HG02970 (cell line): ENCODE data around the gene OTULIN.

Experiments
- ATAC-seq: cut with Tn5 transposase; IDR thresholded peaks from one replicate; pipeline ENCODE4 v1.9.1; 2021; ENCODE audit warnings: mild to moderate bottlenecking, moderate library complexity, moderate number of reproducible peaks; ENCODE audit not compliant: unreplicated experiment, low FRiP score

The OTULIN gene

DNA sequence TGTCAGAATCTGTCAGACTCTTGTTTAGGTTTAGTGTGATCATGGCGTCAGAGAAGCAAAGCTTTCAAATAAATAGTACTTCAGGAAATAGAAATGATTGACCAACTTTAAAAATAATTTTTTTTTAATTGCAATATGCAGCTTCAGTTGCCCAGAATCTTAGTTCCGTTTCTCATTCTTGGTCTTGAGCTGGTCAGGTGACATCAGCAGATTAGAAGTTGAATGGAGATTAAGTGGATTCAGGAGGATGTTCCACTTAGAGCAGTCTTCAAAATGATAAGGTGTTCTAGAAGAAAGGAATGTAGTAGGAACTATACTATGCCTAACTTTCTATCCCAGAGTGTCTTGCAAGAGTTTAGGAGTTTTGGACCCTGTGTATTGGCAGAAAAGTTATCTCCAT is 30.6 kb downstream of the OTULIN start:
- ATAC-seq, result no peak

DNA sequence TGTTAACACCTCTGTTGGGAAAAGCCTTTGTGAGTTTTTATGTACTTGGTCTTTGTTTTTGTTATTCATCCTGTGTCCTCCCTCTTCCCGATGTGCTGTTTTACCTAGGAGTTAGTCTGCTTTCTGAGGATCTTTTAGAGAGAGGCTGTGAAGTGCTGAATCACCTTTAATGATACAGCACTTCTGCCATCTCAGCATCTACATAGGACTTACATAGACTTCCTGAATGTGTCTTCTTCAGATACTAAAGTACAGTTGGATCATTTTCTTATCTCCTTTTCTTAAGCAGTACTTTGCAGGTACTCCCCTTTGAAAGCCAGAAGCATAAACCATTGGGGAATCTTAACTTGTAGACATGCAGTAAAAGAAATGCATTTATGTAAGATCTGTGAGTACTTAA is 31.5 kb downstream of the OTULIN start:
- no peak for ATAC-seq

DNA sequence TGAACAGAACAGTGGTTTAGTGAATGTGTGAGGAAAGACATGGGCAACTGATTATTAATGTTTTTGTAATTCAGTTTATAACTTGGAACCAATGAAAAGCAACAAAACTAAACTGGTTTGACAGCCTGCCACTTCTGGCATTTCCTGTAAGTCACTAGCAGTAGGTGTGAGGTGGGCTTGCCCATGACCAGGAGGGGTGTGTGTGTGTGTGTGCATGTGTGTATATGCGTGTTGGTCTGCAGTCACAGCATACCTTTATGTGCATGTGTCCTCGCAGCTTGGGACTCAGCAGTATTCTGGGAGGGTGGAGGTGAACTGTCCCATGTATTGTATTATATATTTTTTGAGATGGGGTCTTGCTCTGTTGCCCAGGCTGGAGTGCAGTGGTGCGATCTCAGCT is 32.3 kb downstream of the OTULIN start:
- no peak for ATAC-seq

DNA sequence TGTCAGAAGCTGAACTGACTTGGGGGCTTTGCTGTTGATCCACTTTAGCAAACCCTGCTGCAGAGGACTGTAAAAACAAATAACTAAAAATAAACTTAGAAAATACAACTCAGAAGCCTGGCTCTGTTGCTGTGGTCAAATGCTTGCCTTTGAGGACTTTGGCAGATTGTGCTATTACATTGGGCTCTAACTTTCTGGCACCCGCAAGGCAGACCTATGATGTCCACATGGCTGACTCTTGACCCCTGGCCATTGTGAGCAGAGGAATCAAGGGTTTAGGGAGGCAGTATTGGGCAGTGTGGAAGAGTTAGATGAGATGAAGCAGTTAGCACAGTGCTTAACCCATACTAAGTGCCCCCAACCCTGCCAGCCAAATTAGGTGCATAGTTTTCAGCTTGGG is 34.0 kb downstream of the OTULIN start:
- ATAC-seq, result no peak

DNA sequence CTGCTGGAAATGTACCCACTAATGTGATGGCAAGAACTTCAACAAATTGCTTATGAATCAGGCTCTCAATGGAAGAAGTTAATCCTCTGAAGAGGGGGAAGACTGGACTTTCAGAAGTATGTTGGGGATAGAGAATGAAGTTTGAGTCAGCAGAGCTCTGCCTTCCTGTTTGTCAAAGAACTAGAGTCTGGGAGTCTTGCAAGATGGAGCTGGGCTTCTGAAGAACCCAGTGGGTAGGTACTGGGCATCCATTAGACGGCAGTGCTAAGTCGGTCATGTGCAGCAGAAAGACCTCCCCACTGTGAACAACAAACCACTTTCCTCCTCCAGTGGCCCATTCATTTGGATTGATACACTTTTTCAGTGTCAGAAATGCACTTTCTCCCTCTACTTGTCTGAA is 34.6 kb downstream of the OTULIN start:
- ATAC-seq, result no peak

DNA sequence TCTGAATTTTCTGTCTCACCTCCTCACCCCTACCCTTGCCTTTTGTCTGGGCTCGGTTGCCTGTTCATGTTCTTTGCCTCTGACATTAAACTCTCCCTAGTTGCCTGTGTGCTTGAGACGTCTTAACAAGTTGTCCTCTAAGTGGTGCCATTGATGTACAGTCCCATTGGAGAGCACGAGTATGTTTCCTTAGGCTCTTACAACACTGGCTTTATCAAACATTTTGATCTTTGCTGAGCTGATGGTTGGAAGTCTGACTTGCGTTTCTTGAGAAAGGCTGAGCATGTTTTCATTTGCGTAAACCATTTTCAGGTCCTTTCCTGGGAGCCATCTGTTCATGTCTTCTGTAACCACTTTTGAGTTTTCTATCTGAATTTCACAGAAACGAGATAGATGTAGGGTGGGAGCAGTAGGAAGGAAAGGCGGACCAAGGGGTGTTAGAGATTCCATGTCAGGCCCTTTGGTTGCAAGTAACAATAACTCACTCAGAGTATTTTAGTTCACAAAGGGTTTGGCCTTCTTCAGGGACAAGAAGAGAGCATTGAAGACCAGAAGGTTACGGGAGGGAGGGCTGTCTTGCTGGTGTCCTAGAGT is 35.4 kb downstream of the OTULIN start:
- no peak for ATAC-seq

DNA sequence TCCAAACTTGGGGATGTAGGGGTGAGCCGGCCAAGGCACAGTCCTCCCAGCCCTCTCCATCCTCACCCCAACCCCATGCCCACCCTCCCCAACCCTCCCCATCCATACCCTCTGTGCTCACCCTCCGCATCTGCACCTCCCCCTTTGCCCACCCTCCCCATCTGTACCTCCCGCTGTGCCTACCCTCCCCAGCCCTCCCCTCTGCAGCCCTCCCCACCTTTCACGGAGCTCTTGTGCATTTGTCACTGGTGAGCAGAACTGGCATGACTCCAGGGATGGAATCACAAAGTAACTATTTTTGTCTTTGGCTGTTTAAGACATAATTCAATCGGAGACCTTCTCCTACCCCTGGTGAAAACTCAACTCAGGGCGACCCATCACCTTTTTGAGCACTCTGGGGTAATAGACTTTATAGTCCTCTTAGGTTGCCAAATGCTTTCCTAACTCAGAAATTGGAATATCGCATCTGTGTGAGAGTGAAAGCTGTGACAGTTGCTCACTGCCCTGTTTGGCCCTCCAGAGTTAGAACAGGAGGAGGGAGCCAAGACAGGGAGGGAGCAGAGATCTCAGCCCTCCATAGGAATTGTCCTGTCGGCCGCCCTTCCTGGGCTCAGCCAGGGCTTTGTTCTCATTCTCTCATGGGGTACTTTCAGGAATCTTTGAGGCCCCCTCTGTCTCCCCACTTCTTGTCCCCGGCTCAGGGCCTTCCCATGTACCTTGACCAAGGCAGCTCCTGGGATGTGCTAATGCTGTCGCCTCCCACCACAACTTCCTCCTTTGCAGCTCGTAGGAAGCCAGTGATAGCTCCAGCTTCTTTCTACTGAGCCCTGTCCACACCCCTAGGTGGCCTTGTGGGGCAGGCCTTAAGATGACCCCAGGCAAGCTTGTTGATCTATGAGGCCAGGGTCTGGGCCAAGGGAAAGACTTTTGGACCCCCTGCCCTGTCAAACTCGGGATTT is 36.2 kb downstream of the OTULIN start:
- ATAC-seq, result no peak

DNA sequence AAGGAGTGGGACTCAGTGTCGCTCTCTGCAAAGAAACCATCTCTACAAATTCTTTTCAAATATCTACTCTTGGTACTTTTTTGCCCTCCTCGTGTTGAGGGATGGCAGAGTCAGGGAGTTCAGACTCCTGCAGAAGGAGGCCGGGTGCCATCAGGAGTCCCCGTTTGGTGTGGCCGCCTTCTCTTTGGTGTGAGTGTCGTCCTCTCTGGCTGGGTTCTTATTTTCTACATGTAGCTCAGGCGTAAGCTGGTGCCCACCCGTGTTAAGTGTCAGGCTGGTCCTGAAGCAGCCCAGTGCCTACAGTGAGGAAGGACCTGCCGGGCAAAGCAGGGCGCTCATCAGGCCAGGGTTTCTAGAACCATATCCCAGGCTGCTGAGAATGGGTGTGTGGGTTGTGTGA is 37.0 kb downstream of the OTULIN start:
- no peak for ATAC-seq

DNA sequence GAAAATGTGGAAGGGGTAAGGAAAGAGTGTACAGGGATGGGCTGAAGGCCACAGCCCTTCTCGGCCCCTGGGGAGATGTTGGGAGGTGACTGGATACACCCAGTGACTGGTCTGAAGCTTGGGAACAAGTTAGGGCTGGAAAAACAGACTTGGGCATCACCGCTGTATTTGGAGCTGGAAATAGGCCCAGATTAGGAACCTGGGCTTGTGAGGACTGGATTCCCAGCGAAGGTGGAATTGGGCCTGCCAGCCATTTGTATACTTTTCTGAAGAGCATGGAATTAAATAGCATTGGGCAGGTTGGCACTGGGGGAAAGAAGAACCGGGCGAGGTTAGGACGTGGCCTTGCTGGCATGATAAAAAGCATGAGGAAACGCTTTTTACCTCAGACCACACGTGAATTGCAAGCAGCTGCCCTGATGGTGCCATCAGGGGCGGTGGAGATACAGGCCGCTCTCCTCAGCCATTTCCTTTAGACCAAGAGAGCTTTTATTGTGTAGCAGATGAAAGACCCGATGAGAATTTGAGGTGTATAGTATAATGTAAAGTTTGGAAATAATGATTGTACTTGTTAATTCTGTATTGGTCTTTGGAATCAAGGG is 37.8 kb downstream of the OTULIN start:
- no peak for ATAC-seq

DNA sequence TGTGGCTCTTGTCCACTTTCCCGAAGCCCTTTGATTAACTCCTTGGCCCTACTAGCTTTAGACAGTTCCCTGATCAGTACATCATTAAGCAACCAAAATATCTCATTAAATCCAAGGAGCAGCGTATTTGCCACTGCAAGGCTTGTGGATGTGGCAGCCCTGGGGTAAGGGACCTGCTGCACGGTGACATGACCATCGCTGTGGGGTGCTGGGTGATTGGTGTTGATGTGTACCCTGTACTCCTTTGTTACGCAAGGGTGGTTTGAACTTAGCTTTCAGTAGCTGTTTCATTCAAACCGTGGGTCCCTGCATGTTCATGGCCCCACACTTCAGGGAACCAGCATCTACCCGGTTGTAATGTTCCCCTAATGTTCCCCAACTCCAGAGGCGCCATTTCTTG is 41.0 kb downstream of the OTULIN start:
- ATAC-seq, result no peak

DNA sequence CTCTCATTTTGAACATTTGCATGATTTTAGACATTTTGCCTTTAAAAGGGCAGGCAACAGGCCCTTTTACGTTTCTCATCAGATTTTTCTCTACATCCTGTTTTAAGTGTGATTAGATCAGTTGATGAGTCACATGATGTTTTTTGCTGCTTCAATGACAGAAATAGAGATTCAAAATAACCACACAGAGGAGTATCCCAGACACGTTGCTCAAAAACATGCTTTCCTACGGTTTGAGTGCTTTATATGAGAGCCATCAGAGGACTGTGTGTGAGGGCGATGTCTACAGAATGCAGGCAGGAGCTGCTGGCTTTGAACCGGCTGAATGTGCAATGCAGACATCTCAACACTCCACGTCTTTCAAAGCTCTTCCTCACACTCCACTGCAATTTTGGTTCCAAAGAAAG is 42.1 kb downstream of the OTULIN start:
- no peak for ATAC-seq

DNA sequence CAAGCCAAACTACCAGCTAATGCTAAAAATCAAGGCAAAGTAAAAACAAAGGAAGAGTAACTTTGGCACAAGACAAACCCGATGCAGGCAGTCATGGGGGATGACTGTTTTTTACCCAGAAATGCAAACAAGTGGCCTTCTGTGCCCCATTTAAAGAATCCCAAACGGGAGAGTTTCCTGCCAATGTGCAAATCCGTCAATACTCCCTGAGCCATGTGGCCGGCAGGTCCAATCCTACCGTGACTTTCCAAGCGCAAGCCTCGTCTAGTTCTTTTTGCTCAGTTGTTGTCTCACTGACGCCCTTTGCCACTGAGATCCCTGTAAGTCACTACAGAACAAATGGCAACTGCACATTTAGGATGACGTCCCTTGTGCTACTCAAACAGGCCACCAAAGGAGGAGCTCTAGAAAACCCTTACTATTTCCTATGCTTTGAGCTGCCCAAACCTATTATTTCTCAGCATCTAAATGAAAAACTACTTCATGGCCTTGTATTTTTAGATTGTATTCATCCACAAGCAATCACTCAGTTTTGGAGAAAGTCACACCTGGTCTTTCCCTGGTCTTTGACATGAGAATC is 43.4 kb downstream of the OTULIN start:
- no peak for ATAC-seq

DNA sequence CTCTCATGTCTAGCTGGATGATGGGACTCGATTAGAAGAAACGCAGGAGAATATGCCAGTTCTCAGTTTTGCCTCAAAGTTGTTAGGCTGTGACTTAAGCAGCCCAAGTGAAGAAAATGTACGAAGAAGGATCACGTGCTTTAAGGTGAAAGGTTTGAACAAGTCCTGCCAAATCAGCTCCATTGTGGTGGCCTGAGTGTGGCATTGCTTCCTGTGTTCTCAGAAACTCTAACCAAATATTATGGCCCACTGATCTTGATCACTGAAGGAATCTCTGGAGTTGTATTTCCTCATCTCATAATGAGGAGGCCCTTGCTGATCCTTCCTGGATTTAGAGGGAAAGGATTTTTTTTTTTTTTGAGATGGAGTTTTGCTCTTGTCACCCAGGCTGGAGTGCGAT is 44.0 kb downstream of the OTULIN start:
- ATAC-seq, result no peak

DNA sequence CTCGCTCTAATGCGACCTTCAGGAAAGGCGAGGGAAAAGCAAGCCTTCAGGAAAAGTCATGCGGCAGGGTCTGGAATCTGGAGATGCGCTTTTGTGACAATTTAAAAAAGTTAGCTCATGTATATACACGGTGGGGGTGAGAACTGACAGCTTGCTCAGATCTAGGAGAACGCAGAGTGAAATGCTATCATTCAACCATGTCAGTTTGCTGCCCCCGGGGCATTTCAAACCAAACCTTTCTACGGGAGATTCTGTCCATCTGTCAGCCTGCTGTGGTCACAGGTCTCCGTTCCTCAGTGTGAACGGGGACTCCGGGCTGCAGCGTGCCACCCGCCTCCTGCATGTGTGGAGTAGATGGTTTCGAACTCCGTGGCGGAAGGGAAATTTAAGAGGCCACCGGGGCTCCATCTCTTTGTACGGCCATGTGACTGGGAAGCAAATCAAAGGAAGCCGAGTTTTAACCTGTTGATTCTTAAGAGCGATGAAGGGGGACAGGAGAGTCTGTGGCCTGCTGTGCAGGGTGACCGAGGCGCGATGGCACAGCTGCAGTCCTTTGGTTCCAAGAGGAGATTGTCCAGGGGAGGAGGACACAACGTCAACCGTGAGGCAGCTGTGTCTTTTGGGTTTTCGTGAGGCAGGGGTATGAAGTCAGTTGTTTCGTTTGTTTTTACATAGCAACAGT is 45.9 kb downstream of the OTULIN start:
- no peak for ATAC-seq

DNA sequence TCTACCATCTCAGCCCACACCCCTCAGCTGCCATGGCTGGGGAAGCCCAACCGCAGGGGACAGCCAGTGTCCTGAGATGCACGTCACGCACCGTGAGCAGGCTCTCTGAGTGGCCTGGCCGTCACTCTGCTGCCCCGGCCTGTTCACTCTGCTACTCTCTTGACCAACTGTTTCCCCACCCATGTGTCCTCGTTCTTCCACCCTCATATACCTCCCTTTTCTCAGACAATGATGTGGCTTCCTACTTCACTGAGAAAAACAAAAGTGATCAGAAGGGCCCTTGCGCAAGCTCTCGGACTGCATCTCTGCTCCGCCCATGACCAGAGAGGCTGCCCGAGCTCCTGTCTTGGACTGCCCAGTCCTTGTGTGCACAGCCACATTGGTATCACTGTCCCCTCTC is 47.6 kb downstream of the OTULIN start:
- no peak for ATAC-seq

DNA sequence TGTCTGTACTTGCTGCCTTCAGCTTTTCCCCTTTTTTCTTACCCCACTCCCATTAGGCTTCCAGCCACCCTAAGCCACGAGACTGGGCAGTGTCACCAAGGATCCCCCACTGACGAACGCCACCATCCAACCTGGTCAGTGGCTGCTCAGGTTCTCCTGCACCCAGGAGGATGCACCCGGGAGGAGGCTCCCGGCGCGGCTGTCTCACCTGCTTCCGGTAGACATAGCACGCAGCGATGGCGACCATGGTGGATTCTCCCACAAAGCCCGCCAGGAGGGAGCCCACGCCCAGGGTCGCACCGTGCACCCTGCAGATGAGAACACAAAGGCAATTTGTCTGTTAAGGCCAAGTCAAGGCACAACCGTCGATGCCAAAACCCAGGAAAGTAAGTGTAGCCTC is 48.1 kb downstream of the OTULIN start:
- no peak for ATAC-seq

DNA sequence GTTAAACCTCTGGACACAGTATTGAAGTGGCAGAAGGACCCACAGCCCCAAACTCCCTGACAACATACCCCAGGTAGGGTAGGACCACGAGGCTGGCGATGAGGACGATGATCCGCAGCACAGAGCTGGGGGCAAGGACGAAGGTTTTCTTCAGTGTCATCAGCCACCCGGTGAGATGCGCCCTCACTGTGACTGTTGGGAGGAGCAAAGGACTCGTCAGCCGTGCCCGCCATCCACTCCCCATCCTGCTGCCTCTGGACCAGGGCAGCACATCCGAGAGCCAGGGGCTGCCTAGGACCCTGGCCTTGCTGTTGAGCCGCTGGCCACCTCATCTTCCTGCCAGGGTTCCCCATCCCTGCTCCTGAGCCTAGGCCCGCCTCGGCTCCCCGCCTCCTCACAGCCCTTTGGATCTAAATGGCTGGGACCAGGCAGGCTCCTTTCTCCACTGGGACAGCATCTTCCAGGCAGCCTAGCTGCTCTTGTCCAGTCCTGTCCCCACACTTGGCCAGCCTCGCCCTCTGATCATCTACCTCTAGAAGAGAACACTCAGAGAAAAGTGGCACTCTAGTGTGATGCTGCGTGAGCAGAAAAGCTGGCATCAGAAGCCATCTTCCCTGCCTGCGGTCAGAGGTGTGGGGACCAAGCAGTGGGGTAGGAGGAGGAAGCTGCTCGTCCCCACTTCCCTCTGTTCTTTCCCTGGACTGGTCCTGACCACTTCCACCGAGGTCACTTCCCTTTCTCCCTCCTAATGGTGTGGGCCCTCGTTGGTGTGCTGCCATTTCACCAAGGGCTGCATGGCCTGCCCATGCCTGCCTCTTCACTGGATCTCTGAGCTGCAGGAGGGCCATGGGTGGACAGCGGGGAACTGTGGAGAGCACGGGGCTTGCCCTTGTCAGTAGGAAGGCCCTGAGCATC is 49.2 kb downstream of the OTULIN start:
- no peak for ATAC-seq

DNA sequence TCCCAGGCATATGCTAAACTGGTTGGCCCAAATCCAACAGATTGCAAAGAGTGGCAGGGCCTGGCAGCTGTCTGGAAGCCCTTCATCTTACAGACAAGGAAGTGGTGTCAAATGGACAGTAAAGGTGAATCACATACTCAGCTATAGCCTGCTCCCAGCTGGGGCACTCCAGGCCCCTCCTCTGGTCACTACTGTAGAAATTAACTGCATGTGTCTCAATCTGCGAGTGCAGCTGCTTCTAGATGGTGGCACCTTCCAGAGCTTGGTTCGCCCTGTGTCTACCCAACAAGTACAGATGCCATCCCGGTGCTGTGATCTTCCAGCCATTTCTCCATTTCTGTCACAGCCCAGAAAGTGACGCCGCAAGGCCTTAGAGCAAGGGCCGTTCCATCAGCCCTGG is 50.2 kb downstream of the OTULIN start:
- ATAC-seq, result no peak

DNA sequence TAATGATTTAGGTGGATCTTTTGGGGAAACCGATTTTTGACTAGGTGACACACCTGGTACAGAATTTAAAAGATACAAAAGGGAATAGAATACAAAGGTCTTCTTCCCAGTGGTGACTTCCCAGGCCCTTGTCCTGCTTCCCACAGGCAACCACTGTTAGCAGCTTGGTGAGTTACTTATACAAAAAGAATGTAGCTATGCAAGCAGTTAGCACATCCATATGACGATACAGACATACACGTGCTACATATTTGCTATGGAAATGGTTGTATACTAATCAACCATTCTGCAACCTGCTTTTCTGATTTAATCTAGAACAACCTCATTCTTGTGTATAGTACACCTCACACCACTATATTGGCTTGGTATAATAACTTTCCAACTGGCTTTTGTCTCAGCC is 51.0 kb downstream of the OTULIN start:
- ATAC-seq, result no peak
